Measurements from ENCODE around the gene RECK. TPM values are rescaled to one million over a fixed set of nuclear protein-coding genes. Genes with fewer than 3 reads are reported as not detected.
"Not testable (repeated sequence)": the region's sequence is repeated elsewhere in the genome, so short reads cannot be mapped to it uniquely, and the experiment has no call there.

RECK gene
- total RNA-seq, 1 donor from 2014 or later: 25.7 TPM

- H3K36me3 Mint-ChIP-seq (ENCODE audit: unreplicated experiment): peaks cover 4% of the 10 kb centered on the region
- no peaks in the 10 kb centered on the region for H3K27me3 Mint-ChIP-seq (ENCODE audit: unreplicated experiment)
- no peak overlapping the region for H3K4me3 Mint-ChIP-seq (ENCODE audit: unreplicated experiment)
- no peak for DNase-seq (ENCODE audit: extremely low spot score, unreplicated experiment)
- no peak overlapping the region for H3K27ac Mint-ChIP-seq (ENCODE audit: unreplicated experiment)
- H3K9me3 Mint-ChIP-seq (ENCODE audit: unreplicated experiment): no peaks in the 10 kb centered on the region
- peaks cover 44% of the 10 kb centered on the region for H3K4me1 Mint-ChIP-seq (ENCODE audit: unreplicated experiment)
- TF ChIP-seq, protein P1, sequence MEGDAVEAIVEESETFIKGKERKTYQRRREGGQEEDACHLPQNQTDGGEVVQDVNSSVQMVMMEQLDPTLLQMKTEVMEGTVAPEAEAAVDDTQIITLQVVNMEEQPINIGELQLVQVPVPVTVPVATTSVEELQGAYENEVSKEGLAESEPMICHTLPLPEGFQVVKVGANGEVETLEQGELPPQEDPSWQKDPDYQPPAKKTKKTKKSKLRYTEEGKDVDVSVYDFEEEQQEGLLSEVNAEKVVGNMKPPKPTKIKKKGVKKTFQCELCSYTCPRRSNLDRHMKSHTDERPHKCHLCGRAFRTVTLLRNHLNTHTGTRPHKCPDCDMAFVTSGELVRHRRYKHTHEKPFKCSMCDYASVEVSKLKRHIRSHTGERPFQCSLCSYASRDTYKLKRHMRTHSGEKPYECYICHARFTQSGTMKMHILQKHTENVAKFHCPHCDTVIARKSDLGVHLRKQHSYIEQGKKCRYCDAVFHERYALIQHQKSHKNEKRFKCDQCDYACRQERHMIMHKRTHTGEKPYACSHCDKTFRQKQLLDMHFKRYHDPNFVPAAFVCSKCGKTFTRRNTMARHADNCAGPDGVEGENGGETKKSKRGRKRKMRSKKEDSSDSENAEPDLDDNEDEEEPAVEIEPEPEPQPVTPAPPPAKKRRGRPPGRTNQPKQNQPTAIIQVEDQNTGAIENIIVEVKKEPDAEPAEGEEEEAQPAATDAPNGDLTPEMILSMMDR (IDR thresholded peaks at IDR 0.05): no peak
Measured at GRCh38 chr9:36158917-36159316, 122.2 kb downstream of the RECK start.

DNA sequence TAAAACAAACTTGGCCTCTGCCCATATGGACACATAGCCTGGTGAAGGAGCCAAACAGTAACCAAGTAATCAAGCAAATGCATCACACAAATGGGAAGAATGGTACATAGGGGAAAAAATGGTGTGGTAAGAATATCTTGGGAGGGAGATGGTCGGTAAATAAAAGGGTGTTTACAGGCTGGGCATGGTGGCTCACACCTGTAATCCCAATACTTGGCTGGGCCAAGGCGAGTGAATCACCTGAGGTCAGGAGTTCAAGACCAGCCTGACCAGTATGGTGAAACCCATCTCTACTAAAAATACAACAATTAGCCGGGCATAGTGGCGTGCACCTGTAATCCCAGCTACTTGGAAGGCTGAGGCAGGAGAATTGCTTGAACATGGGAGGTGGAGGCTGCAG is 122.8 kb downstream of the RECK start:
- peaks cover 42% of the 10 kb centered on the region for H3K4me1 Mint-ChIP-seq (ENCODE audit: unreplicated experiment)
- not testable (repeated sequence) for H3K36me3 Mint-ChIP-seq (ENCODE audit: unreplicated experiment); H3K27me3 Mint-ChIP-seq (ENCODE audit: unreplicated experiment); H3K4me3 Mint-ChIP-seq (ENCODE audit: unreplicated experiment); H3K9me3 Mint-ChIP-seq (ENCODE audit: unreplicated experiment); H3K27ac Mint-ChIP-seq (ENCODE audit: unreplicated experiment); DNase-seq (ENCODE audit: extremely low spot score, unreplicated experiment)

GRCh38 chr9:36160126-36160525 is 123.4 kb downstream of the RECK start:
- Mint-ChIP-seq H3K4me1 (ENCODE audit: unreplicated experiment) (peaks cover 42% of the 10 kb centered on the region), H3K27ac (ENCODE audit: unreplicated experiment) (peak overlapping the region; percentile 71)
- not testable (repeated sequence) for H3K27me3 Mint-ChIP-seq (ENCODE audit: unreplicated experiment); H3K36me3 Mint-ChIP-seq (ENCODE audit: unreplicated experiment); H3K4me3 Mint-ChIP-seq (ENCODE audit: unreplicated experiment); H3K9me3 Mint-ChIP-seq (ENCODE audit: unreplicated experiment); DNase-seq (ENCODE audit: extremely low spot score, unreplicated experiment)

DNA sequence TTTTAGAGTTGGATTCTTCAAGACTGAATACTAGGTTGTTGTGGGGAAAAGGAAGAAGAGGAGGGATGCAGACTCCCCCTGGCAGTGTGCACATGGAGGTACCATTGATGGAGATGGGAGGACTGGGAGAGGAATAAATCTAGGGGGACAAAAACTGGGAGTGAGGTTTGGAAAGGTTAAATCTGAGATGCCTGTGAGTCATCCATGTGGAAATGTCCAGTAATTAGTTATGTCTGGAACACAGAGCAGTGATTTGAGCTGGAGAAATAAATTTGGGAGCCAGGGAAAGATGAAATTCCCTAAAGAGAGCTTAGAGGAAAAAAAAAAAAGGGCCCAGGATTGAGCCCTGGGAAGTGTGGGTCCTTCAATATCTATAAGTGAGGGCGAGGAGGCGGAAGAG is 124.5 kb downstream of the RECK start:
- Mint-ChIP-seq H3K36me3 (ENCODE audit: unreplicated experiment) (peaks cover 4% of the 10 kb centered on the region), H3K9me3 (ENCODE audit: unreplicated experiment) (no peaks in the 10 kb centered on the region), H3K4me3 (ENCODE audit: unreplicated experiment) (no peak overlapping the region), H3K27ac (ENCODE audit: unreplicated experiment) (peak overlapping the region; percentile 93), H3K4me1 (ENCODE audit: unreplicated experiment) (peaks cover 50% of the 10 kb centered on the region), H3K27me3 (ENCODE audit: unreplicated experiment) (no peaks in the 10 kb centered on the region)
- DNase-seq (ENCODE audit: extremely low spot score, unreplicated experiment): no peak
- TF ChIP-seq, protein P1 (IDR thresholded peaks at IDR 0.05): no peak

- H3K27ac Mint-ChIP-seq (ENCODE audit: unreplicated experiment): peak overlapping the region; percentile 93
- H3K27me3 Mint-ChIP-seq (ENCODE audit: unreplicated experiment): no peaks in the 10 kb centered on the region
- TF ChIP-seq, protein P1 (IDR thresholded peaks at IDR 0.05): no peak
- peaks cover 57% of the 10 kb centered on the region for H3K4me1 Mint-ChIP-seq (ENCODE audit: unreplicated experiment)
- H3K9me3 Mint-ChIP-seq (ENCODE audit: unreplicated experiment): no peaks in the 10 kb centered on the region
- no peak overlapping the region for H3K4me3 Mint-ChIP-seq (ENCODE audit: unreplicated experiment)
- H3K36me3 Mint-ChIP-seq (ENCODE audit: unreplicated experiment): no peaks in the 10 kb centered on the region
- no peak for DNase-seq (ENCODE audit: extremely low spot score, unreplicated experiment)
Measured at GRCh38 chr9:36162211-36162738, 125.6 kb downstream of the RECK start.

GRCh38 chr9:36163049-36163785 is 126.5 kb downstream of the RECK start:
- H3K4me3 Mint-ChIP-seq (ENCODE audit: unreplicated experiment): no peak overlapping the region
- H3K27me3 Mint-ChIP-seq (ENCODE audit: unreplicated experiment): no peaks in the 10 kb centered on the region
- peak; percentile 88 for DNase-seq (ENCODE audit: extremely low spot score, unreplicated experiment)
- H3K9me3 Mint-ChIP-seq (ENCODE audit: unreplicated experiment): no peaks in the 10 kb centered on the region
- H3K36me3 Mint-ChIP-seq (ENCODE audit: unreplicated experiment): no peaks in the 10 kb centered on the region
- H3K4me1 Mint-ChIP-seq (ENCODE audit: unreplicated experiment): peaks cover 55% of the 10 kb centered on the region
- TF ChIP-seq, protein P1 (IDR thresholded peaks at IDR 0.05): no peak
- peak overlapping the region; percentile 93 for H3K27ac Mint-ChIP-seq (ENCODE audit: unreplicated experiment)

Measured in osteocyte (in vitro differentiated cells).